ENCODE data around the gene RBP3.

RBP3 gene

GRCh38 chr10:47348138-47348651 is at the start of gene RBP3:
RBP3 (plus strand) TSS chr10:47348363; CDS start chr10:47348485, 122 bp downstream.
- H2AFZ ChIP-seq (ENCODE audit: low read length): no peak within 1 kb of the TSS
- no peak within 1 kb of the TSS for H3K27ac ChIP-seq (ENCODE audit: low read length)
- no peak for DNase-seq
- H3K79me2 ChIP-seq (ENCODE audit: low read length): no peaks in the 10 kb centered on the region
- no peaks in the 10 kb centered on the region for H3K9me2 ChIP-seq (replicated peaks; ENCODE audit: insufficient read depth, low read length)
- no peak within 1 kb of the TSS for H3K4me3 ChIP-seq (ENCODE audit: low read length)
- H3K36me3 ChIP-seq (replicated peaks; ENCODE audit: insufficient read depth, low read length): no peaks in the 10 kb centered on the region
- no peaks in the 10 kb centered on the region for H4K20me1 ChIP-seq (ENCODE audit: insufficient read depth, low read length)
- H3K4me1 ChIP-seq (ENCODE audit: low read length): no peaks in the 10 kb centered on the region
- no peak within 1 kb of the TSS for H3K4me2 ChIP-seq (ENCODE audit: low read depth, low read length)
- H3K27me3 ChIP-seq (replicated peaks; ENCODE audit: insufficient read depth, low read length): peaks cover 57% of the 10 kb centered on the region
- H3F3A ChIP-seq (ENCODE audit: insufficient read depth, low read length): no peaks in the 10 kb centered on the region
- H3K9me3 ChIP-seq (replicated peaks; ENCODE audit: insufficient read depth, low read length): no peaks in the 10 kb centered on the region
- no peak within 1 kb of the TSS for H3K9ac ChIP-seq (ENCODE audit: low read length)
- no peak for TF ChIP-seq EZH2phosphoT487 (IDR thresholded peaks at IDR 0.05; ENCODE audit: low read length)
- no peak for TF ChIP-seq EZH2 (optimal IDR thresholded peaks at IDR 0.05; ENCODE audit: low read depth, low read length)
- TF ChIP-seq, protein P1, sequence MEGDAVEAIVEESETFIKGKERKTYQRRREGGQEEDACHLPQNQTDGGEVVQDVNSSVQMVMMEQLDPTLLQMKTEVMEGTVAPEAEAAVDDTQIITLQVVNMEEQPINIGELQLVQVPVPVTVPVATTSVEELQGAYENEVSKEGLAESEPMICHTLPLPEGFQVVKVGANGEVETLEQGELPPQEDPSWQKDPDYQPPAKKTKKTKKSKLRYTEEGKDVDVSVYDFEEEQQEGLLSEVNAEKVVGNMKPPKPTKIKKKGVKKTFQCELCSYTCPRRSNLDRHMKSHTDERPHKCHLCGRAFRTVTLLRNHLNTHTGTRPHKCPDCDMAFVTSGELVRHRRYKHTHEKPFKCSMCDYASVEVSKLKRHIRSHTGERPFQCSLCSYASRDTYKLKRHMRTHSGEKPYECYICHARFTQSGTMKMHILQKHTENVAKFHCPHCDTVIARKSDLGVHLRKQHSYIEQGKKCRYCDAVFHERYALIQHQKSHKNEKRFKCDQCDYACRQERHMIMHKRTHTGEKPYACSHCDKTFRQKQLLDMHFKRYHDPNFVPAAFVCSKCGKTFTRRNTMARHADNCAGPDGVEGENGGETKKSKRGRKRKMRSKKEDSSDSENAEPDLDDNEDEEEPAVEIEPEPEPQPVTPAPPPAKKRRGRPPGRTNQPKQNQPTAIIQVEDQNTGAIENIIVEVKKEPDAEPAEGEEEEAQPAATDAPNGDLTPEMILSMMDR (IDR thresholded peaks at IDR 0.05; ENCODE audit: low read length): no peak

- Histone ChIP-seq H3K79me2 (ENCODE audit: low read length) (no peaks in the 10 kb centered on the region), H3K4me3 (ENCODE audit: low read length) (no peak overlapping the region), H3K9ac (ENCODE audit: low read length) (no peak overlapping the region), H3K27ac (ENCODE audit: low read length) (no peak overlapping the region), H3K27me3 (replicated peaks; ENCODE audit: insufficient read depth, low read length) (no peaks in the 10 kb centered on the region), H3K4me2 (ENCODE audit: low read depth, low read length) (no peak overlapping the region), H3K9me2 (replicated peaks; ENCODE audit: insufficient read depth, low read length) (no peaks in the 10 kb centered on the region), H3K4me1 (ENCODE audit: low read length) (no peaks in the 10 kb centered on the region), H2AFZ (ENCODE audit: low read length) (no peak overlapping the region), H3F3A (ENCODE audit: insufficient read depth, low read length) (no peaks in the 10 kb centered on the region), H3K9me3 (replicated peaks; ENCODE audit: insufficient read depth, low read length) (no peaks in the 10 kb centered on the region), H4K20me1 (ENCODE audit: insufficient read depth, low read length) (no peaks in the 10 kb centered on the region), H3K36me3 (replicated peaks; ENCODE audit: insufficient read depth, low read length) (no peaks in the 10 kb centered on the region)
- TF ChIP-seq EZH2 (optimal IDR thresholded peaks at IDR 0.05; ENCODE audit: low read depth, low read length): no peak
- no peak for TF ChIP-seq EZH2phosphoT487 (IDR thresholded peaks at IDR 0.05; ENCODE audit: low read length)
- TF ChIP-seq, protein P1 (IDR thresholded peaks at IDR 0.05; ENCODE audit: low read length): no peak
- DNase-seq: no peak
These were observed 49.4 kb upstream of the RBP3 start for GRCh38 chr10:47298715-47299114.

DNA sequence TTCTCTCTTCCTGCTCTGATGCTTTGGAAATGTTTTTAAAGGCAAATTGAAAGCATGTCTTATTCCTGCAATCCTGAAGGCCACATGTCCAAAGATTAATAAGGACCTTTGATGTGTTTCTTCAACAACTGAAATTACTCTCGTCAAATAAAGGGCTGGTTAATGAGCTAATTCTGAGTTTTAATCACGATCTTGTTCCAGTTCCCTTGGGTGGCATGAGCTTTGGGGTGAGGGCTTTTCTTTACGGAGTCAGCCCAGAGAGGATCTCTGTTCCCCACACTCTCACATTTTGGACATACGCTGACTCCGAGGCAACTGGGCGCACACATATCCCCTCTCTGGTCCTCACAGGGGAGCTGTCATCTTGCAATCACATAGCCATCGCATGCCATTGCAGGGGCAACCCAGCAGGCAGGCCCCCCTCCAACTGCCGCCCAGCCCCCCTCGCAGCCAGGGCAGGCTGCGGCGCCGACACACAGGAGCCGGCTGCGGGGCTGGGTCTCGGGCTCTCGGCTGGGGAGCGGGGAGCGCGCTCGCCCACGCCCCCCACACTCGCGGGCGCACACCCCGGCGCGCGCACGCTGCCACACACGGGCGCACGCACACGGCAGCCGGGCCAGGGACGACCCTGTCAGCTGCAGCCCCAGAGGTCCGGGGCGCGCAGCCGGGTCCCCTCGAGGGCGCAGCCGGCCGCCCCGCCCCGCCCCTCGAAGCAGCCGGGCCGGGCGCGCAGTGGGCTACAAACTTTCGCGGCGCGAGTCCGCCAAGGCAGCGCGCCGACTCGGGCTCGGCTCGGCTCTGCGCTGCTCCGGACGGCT is 48.3 kb upstream of the RBP3 start, which contains the start of gene GDF10:
Gene GDF10, plus strand, starts transcription at position 587 of the 818 bp plus-strand sequence. CDS start 455 bp downstream, outside the sequence.
- TF ChIP-seq, protein P1 (IDR thresholded peaks at IDR 0.05; ENCODE audit: low read length): no peak
- TF ChIP-seq EZH2phosphoT487 (IDR thresholded peaks at IDR 0.05; ENCODE audit: low read length) (no peak), EZH2 (optimal IDR thresholded peaks at IDR 0.05; ENCODE audit: low read depth, low read length) (no peak)
- Histone ChIP-seq H3K79me2 (ENCODE audit: low read length) (no peaks in the 10 kb centered on the region), H3K4me1 (ENCODE audit: low read length) (no peaks in the 10 kb centered on the region), H3K27ac (ENCODE audit: low read length) (no peak within 1 kb of the TSS), H3K27me3 (replicated peaks; ENCODE audit: insufficient read depth, low read length) (no peaks in the 10 kb centered on the region), H4K20me1 (ENCODE audit: insufficient read depth, low read length) (no peaks in the 10 kb centered on the region), H3K4me2 (ENCODE audit: low read depth, low read length) (no peak within 1 kb of the TSS), H3K36me3 (replicated peaks; ENCODE audit: insufficient read depth, low read length) (no peaks in the 10 kb centered on the region), H3F3A (ENCODE audit: insufficient read depth, low read length) (no peaks in the 10 kb centered on the region), H2AFZ (ENCODE audit: low read length) (no peak within 1 kb of the TSS), H3K9me3 (replicated peaks; ENCODE audit: insufficient read depth, low read length) (no peaks in the 10 kb centered on the region), H3K9me2 (replicated peaks; ENCODE audit: insufficient read depth, low read length) (no peaks in the 10 kb centered on the region), H3K4me3 (ENCODE audit: low read length) (no peak within 1 kb of the TSS), H3K9ac (ENCODE audit: low read length) (no peak within 1 kb of the TSS)
- no peak for DNase-seq
